Adrenal gland (tissue), 5 donors: ENCODE data around the gene ATP6V1A.

ENCODE experiments used
- POLR2A ChIP-seq, 2 donors: fragments of 450-650 bp; IDR thresholded peaks; one replicate each; pipeline ENCODE4 v1.6.1; 2017; ENCODE audit warnings: antibody characterized with exemption in 2 of 2, mild to moderate bottlenecking in 2 of 2, moderate library complexity in 1 of 2
- TF ChIP-seq, protein P1 (sequence below), 6 experiments: fragments of 450-650 bp in 4 of 6; fragments of 200-600 bp in 2 of 6; sonication (generic) in 1 of 6; IDR thresholded peaks; 1 replicate in 5 of 6; 2 replicates in 1 of 6; pipeline versions ENCODE4 v1.5.1 to v1.8.0; 2016 to 2021; ENCODE audit warnings: antibody characterized with exemption in 6 of 6, mild to moderate bottlenecking in 2 of 6, moderate library complexity in 1 of 6
- donor health status: DM: no; HTN: no; CAD: no.

DNA sequence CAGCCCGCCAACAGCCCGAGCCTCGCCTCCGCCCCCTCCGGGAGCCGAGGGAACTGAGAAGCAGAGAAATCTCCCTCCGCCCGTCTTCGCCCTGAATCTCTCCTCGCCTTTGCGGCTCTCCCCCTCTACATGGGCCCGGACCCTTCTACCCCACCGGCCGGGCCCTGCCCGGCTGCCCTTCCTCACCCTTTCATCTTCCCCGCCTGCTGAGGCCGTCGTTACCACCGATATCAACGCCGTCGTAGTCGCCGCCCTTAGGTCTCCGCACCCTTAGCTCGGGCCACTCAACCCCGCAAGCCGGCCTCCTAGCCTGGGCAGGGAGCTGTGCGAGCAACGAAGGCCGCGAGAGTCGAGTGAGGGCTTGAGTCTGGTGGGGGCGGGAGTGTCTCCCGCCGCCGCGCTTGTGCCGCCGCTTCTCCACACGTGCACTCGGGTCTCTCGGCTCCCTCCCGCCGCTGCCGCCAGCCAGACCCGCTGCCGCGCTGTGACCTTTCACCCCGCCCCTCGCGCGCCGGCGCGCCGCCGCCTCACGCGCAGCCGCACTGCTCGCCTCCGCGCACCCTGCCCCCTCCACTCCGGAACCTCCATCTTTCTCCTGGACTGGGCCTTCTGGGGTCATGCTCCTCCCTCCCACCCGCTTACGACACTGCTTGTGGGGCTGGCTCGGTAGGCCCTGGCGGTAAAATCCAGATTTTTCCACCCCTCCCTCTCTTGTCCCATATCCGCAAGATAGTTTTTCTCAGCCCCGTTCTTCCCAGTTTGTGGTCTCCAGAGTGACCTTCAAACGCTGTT lies 883 bp upstream of the ATP6V1A start, which contains the start of gene NAA50:
- TF ChIP-seq, protein P1, sequence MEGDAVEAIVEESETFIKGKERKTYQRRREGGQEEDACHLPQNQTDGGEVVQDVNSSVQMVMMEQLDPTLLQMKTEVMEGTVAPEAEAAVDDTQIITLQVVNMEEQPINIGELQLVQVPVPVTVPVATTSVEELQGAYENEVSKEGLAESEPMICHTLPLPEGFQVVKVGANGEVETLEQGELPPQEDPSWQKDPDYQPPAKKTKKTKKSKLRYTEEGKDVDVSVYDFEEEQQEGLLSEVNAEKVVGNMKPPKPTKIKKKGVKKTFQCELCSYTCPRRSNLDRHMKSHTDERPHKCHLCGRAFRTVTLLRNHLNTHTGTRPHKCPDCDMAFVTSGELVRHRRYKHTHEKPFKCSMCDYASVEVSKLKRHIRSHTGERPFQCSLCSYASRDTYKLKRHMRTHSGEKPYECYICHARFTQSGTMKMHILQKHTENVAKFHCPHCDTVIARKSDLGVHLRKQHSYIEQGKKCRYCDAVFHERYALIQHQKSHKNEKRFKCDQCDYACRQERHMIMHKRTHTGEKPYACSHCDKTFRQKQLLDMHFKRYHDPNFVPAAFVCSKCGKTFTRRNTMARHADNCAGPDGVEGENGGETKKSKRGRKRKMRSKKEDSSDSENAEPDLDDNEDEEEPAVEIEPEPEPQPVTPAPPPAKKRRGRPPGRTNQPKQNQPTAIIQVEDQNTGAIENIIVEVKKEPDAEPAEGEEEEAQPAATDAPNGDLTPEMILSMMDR (IDR thresholded peaks at IDR 0.05): peak in 4 of 6 experiments; percentile 11 to 41 (median 19)
- peak; percentile 64 to 89 for TF ChIP-seq POLR2A (IDR thresholded peaks at IDR 0.05)
